PC-3 (cell line): ENCODE results near the gene STUM. TPM values are rescaled to one million over a fixed set of nuclear protein-coding genes. Genes with fewer than 3 reads are reported as not detected.

Source experiments
- ATAC-seq: fragments of 200-7000 bp; cut with Tn5 transposase; 2 replicates; pipeline ENCODE4 v1.9.1; 2020; ENCODE audit warnings: mild to moderate bottlenecking, moderate library complexity
- BruUV-seq: library from RNA; stranded (reverse); fragments of 400-500 nt; replicated peaks from 2 replicates; lab custom pipeline; 2021; lab: Mats Ljungman, UMichigan
- CTCF ChIA-PET: fragments of 300-600 bp; sonication (Branson Sonifier 250); formaldehyde crosslinking; loops from one replicate; lab custom pipeline; 2022; ENCODE audit warnings: antibody characterized with exemption; lab: Charles Lee
- POLR2A ChIA-PET: fragments of 300-600 bp; sonication (Branson Sonifier 250); formaldehyde crosslinking; loops from one replicate; lab custom pipeline; 2022; ENCODE audit warnings: antibody characterized with exemption; ENCODE audit not compliant: unreplicated experiment; lab: Charles Lee
- DNase-seq: peaks from one replicate; pipeline ENCODE4 v3.0.0-alpha.2; 2015
- H2AFZ ChIP-seq: fragments of 300-600 bp; sonication (generic); 2 replicates; pipeline ENCODE4 v1.6.0; 2016; ENCODE audit warnings: antibody characterized with exemption, low read length
- H3F3A ChIP-seq: fragments of 300-600 bp; sonication (generic); one replicate; pipeline ENCODE4 v1.6.0; 2017; ENCODE audit warnings: antibody characterized with exemption, low read length, control low read depth, mild to moderate bottlenecking; ENCODE audit not compliant: unreplicated experiment
- H3K27ac ChIP-seq: fragments of 300-600 bp; sonication (generic); 2 replicates; pipeline ENCODE4 v1.5.1; 2016; ENCODE audit warnings: mild to moderate bottlenecking, low read length
- H3K27me3 ChIP-seq: fragments of 300-600 bp; sonication (generic); 2 replicates; pipeline ENCODE4 v1.6.1; 2016; ENCODE audit warnings: low read length, mixed read lengths
- H3K36me3 ChIP-seq: fragments of 300-600 bp; sonication (generic); 2 replicates; pipeline ENCODE4 v1.6.1; 2016; ENCODE audit warnings: low read depth, mixed run types, low read length, mixed read lengths
- H3K4me1 ChIP-seq: fragments of 300-600 bp; sonication (generic); 2 replicates; pipeline ENCODE4 v1.5.1; 2016; ENCODE audit warnings: low read length; ENCODE audit not compliant: insufficient read depth
- H3K4me2 ChIP-seq: fragments of 300-600 bp; sonication (generic); 2 replicates; pipeline ENCODE4 v1.6.0; 2016; ENCODE audit warnings: low read length
- H3K4me3 ChIP-seq: fragments of 300-600 bp; sonication (generic); 2 replicates; pipeline ENCODE4 v1.5.1; 2016; ENCODE audit warnings: mild to moderate bottlenecking, low read length, mixed read lengths
- H3K79me2 ChIP-seq: fragments of 300-600 bp; sonication (generic); 2 replicates; pipeline ENCODE4 v1.6.1; 2017; ENCODE audit warnings: low read length, mixed read lengths
- H3K9ac ChIP-seq: fragments of 300-600 bp; sonication (generic); 2 replicates; pipeline ENCODE4 v1.6.0; 2016; ENCODE audit warnings: mild to moderate bottlenecking, low read length
- H3K9me2 ChIP-seq: fragments of 300-600 bp; sonication (generic); replicated peaks from 2 replicates; pipeline ENCODE4 v1.6.1; 2016; ENCODE audit warnings: mixed run types, low read length, mixed read lengths
- H3K9me3 ChIP-seq: fragments of 300-600 bp; sonication (generic); 2 replicates; pipeline ENCODE4 v1.6.1; 2016; ENCODE audit warnings: low read length, mixed read lengths
- H4K20me1 ChIP-seq: fragments of 300-600 bp; sonication (generic); 2 replicates; pipeline ENCODE4 v1.6.1; 2016; ENCODE audit warnings: low read length, mixed read lengths
- EZH2 ChIP-seq: fragments of 300-600 bp; sonication (generic); IDR thresholded peaks from one replicate; pipeline ENCODE4 v1.6.1; 2017; ENCODE audit warnings: antibody characterized with exemption, mild to moderate bottlenecking, low read length; ENCODE audit not compliant: unreplicated experiment
- EZH2phosphoT487 ChIP-seq: fragments of 300-600 bp; sonication (generic); IDR thresholded peaks from 2 replicates; pipeline ENCODE4 v1.6.1; 2018; ENCODE audit warnings: mild to moderate bottlenecking, antibody characterized with exemption, low read length, borderline replicate concordance
- intact Hi-C: fragments of 100-400 bp; cut with micrococcal nuclease; formaldehyde crosslinking; loops from 2 replicates; pipeline ENCODE4 v1.9.0; 2023
- total RNA-seq: library from RNA; depleted of rRNA; stranded (reverse); fragments of >200 nt; gene quantifications from 2 replicates; pipeline ENCODE4 v1.2.3, GENCODE V29; 2014
- TF ChIP-seq, protein P1 (sequence below): fragments of 300-600 bp; sonication (generic); conservative IDR thresholded peaks from 2 replicates; pipeline ENCODE4 v1.5.1; 2017; ENCODE audit warnings: antibody characterized with exemption, low read depth, mild to moderate bottlenecking, low read length

STUM gene
- total RNA-seq, 1 experiment from 2014 or later = 0.58 TPM

GRCh38 chr1:226655251-226656163, 106.9 kb downstream of the STUM start:
- ATAC-seq = no peak
- no TSS peak for BruUV-seq
- ChIA-PET POLR2A (no interaction called here), CTCF (no interaction called here)
- H3K79me2 ChIP-seq = no peaks in the 10 kb centered on the region
- no peaks in the 10 kb centered on the region for H3K9me3 ChIP-seq
- H3K27me3 ChIP-seq = no peaks in the 10 kb centered on the region
- no peaks in the 10 kb centered on the region for H3F3A ChIP-seq
- H3K27ac ChIP-seq = no peak overlapping the region
- no peaks in the 10 kb centered on the region for H3K9me2 ChIP-seq
- no peaks in the 10 kb centered on the region for H4K20me1 ChIP-seq
- no peak overlapping the region for H3K9ac ChIP-seq
- H3K4me3 ChIP-seq = no peak overlapping the region
- H3K4me2 ChIP-seq = no peak overlapping the region
- intact Hi-C loops = no loop called here
- H3K36me3 ChIP-seq = no peaks in the 10 kb centered on the region
- H3K4me1 ChIP-seq = peaks cover 12% of the 10 kb centered on the region
- no peak for DNase-seq
- TF ChIP-seq EZH2phosphoT487 (no peak), EZH2 (no peak)
- TF ChIP-seq, protein P1, sequence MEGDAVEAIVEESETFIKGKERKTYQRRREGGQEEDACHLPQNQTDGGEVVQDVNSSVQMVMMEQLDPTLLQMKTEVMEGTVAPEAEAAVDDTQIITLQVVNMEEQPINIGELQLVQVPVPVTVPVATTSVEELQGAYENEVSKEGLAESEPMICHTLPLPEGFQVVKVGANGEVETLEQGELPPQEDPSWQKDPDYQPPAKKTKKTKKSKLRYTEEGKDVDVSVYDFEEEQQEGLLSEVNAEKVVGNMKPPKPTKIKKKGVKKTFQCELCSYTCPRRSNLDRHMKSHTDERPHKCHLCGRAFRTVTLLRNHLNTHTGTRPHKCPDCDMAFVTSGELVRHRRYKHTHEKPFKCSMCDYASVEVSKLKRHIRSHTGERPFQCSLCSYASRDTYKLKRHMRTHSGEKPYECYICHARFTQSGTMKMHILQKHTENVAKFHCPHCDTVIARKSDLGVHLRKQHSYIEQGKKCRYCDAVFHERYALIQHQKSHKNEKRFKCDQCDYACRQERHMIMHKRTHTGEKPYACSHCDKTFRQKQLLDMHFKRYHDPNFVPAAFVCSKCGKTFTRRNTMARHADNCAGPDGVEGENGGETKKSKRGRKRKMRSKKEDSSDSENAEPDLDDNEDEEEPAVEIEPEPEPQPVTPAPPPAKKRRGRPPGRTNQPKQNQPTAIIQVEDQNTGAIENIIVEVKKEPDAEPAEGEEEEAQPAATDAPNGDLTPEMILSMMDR = no peak
- no peak overlapping the region for H2AFZ ChIP-seq

- Histone ChIP-seq H3K4me3 (no peak overlapping the region), H3F3A (no peaks in the 10 kb centered on the region), H3K4me2 (no peak overlapping the region), H3K79me2 (no peaks in the 10 kb centered on the region), H4K20me1 (no peaks in the 10 kb centered on the region), H3K4me1 (peaks cover 12% of the 10 kb centered on the region), H3K9me2 (no peaks in the 10 kb centered on the region), H3K27me3 (no peaks in the 10 kb centered on the region), H3K27ac (no peak overlapping the region), H3K9ac (no peak overlapping the region), H3K9me3 (no peaks in the 10 kb centered on the region), H2AFZ (no peak overlapping the region), H3K36me3 (no peaks in the 10 kb centered on the region)
- BruUV-seq = no TSS peak
- ATAC-seq (no peak), DNase-seq (no peak)
- CTCF ChIA-PET = no interaction called here
- TF ChIP-seq, protein P1 = no peak
- TF ChIP-seq EZH2 (no peak), EZH2phosphoT487 (no peak)
- POLR2A ChIA-PET = no interaction called here
- intact Hi-C loops = no loop called here
Measured at GRCh38 chr1:226656201-226656600, 107.6 kb downstream of the STUM start.
